BJ (cell line): ENCODE measurements around the gene ZC3H11A. TPM values are rescaled to one million over a fixed set of nuclear protein-coding genes. Genes with fewer than 3 reads are reported as not detected.

Experiments used
- CTCF ChIA-PET: fragments of 350-600 bp; formaldehyde crosslinking; extraction: SDS; loops from one replicate; lab custom pipeline; 2021; ENCODE audit warnings: antibody characterized with exemption, inconsistent platforms; lab: Yijun Ruan, JAX
- POLR2A ChIA-PET: fragments of 300-600 bp; sonication (Branson Sonifier 250); formaldehyde crosslinking; extraction: SDS; loops from one replicate; lab custom pipeline; 2021; ENCODE audit warnings: antibody characterized with exemption; lab: Charles Lee
- DNase-seq: peaks from one replicate; pipeline ENCODE4 v3.0.0-alpha.2; 2011; ENCODE audit warnings: low read depth
- H3K27me3 ChIP-seq: 2 replicates; pipeline ENCODE4 v1.6.0; 2011; ENCODE audit warnings: low read length; ENCODE audit not compliant: control insufficient read depth, insufficient read depth
- H3K36me3 ChIP-seq: 2 replicates; pipeline ENCODE4 v1.5.1; 2011; ENCODE audit warnings: low read length; ENCODE audit not compliant: control insufficient read depth, insufficient read depth
- H3K4me3 ChIP-seq: 2 replicates; pipeline ENCODE4 v1.5.1; 2011; ENCODE audit warnings: low read depth, mild to moderate bottlenecking, control low read depth, low read length
- polyA plus RNA-seq: library from polyadenylated mRNA; depleted of rRNA; stranded (reverse); fragments of >200 nt; gene quantifications from 2 replicates; pipeline ENCODE4 v1.2.3, GENCODE V29; 2011
- TF ChIP-seq, protein P1 (sequence below): IDR thresholded peaks from 2 replicates; pipeline ENCODE4 v1.5.1; 2011; ENCODE audit warnings: low read depth, mild to moderate bottlenecking, control low read depth, inconsistent platforms, low read length, moderate library complexity; ENCODE audit not compliant: insufficient read depth

Gene ZC3H11A
- polyA plus RNA-seq, 1 experiment = 55.2 TPM

- POLR2A ChIA-PET = no interaction called here
- CTCF ChIA-PET = no interaction called here
- DNase-seq = no peak
- no peaks in the 10 kb centered on the region for H3K27me3 ChIP-seq
- TF ChIP-seq, protein P1, sequence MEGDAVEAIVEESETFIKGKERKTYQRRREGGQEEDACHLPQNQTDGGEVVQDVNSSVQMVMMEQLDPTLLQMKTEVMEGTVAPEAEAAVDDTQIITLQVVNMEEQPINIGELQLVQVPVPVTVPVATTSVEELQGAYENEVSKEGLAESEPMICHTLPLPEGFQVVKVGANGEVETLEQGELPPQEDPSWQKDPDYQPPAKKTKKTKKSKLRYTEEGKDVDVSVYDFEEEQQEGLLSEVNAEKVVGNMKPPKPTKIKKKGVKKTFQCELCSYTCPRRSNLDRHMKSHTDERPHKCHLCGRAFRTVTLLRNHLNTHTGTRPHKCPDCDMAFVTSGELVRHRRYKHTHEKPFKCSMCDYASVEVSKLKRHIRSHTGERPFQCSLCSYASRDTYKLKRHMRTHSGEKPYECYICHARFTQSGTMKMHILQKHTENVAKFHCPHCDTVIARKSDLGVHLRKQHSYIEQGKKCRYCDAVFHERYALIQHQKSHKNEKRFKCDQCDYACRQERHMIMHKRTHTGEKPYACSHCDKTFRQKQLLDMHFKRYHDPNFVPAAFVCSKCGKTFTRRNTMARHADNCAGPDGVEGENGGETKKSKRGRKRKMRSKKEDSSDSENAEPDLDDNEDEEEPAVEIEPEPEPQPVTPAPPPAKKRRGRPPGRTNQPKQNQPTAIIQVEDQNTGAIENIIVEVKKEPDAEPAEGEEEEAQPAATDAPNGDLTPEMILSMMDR = no peak
- peaks cover 3% of the 10 kb centered on the region; the same call in 1 of the 2 replicates for H3K36me3 ChIP-seq
- peak overlapping the region; percentile 86 for H3K4me3 ChIP-seq
Measured at GRCh38 chr1:203796236-203796605, 798 bp downstream of the ZC3H11A start.

DNA sequence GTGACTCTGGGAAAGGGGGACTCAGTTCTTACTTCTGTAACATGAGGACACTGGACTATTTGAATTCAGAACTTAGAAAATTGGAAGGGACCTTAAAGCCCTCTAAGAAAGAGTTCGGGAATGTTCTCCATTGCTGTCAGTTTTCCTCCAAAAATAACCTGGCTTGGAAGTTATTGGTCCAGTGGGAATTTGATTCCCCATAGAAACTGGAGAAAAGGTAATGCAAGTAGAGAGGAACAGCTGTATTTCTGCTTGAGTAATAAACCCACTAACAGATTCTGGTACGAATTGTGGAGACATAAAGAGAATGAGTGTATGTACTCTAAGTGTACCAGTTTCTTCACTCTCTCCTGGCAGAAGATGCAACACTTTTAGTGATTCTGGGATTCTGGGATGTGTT is 1.8 kb downstream of the ZC3H11A start:
- TF ChIP-seq, protein P1 = no peak
- Histone ChIP-seq H3K27me3 (no peaks in the 10 kb centered on the region), H3K36me3 (peaks cover 3% of the 10 kb centered on the region; the same call in 1 of the 2 replicates), H3K4me3 (peak overlapping the region; percentile 86)
- POLR2A ChIA-PET = interaction anchor here (0.8 kb wide), 1 partner anchor 10 kb away, joined by 4 read pairs; no protein-coding TSS in a partner anchor
- CTCF ChIA-PET = interaction anchor here (0.7 to 1.1 kb wide), 3 partner anchors 13 to 292 kb away, joined by 3 read pairs; no protein-coding TSS in a partner anchor
- DNase-seq = no peak

DNA sequence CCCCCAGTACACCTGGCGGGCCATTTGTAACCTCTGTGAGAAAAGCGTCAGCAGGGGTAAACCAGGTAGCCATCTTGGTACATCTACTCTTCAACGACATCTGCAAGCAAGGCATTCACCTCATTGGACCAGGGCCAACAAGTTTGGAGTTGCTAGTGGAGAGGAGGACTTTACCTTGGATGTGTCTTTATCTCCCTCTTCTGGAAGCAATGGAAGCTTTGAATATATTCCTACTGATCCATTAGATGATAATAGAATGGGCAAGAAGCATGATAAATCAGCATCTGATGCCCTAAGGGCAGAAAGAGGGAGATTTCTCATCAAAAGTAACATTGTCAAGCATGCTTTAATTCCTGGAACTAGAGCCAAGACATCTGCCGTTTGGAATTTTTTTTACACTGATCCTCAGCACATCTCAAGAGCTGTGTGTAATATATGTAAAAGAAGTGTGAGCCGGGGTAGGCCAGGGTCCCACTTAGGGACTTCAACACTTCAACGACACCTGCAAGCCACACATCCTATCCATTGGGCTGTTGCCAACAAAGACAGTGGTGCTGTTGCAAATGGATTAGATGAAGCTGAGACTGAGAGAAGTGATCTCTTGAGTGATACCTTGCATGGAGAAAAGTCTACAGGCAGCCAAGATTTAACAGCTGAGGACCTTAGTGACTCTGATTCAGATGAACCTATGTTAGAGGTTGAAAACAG is 2.7 kb downstream of the ZC3H11A start:
- H3K27me3 ChIP-seq = no peaks in the 10 kb centered on the region
- H3K4me3 ChIP-seq = no peak overlapping the region
- ChIA-PET POLR2A (interaction anchor here (1.0 kb wide), 1 partner anchor 9 kb away, joined by 6 read pairs; no protein-coding TSS in a partner anchor), CTCF (no interaction called here)
- TF ChIP-seq, protein P1 = peak; percentile 26; the same call in 1 of the 2 replicates
- no peak for DNase-seq
- H3K36me3 ChIP-seq = peaks cover 3% of the 10 kb centered on the region; the same call in 1 of the 2 replicates

- no peaks in the 10 kb centered on the region for H3K27me3 ChIP-seq
- no peak overlapping the region for H3K4me3 ChIP-seq
- CTCF ChIA-PET = interaction anchor here (0.6 to 1.6 kb wide), 2 partner anchors 61 to 459 kb away, joined by 3 to 4 read pairs; no protein-coding TSS in a partner anchor
- POLR2A ChIA-PET = no interaction called here
- H3K36me3 ChIP-seq = peaks cover 3% of the 10 kb centered on the region; the same call in 1 of the 2 replicates
- DNase-seq = no peak
- TF ChIP-seq, protein P1 = no peak
Measured at GRCh38 chr1:203799157-203799556, 3.7 kb downstream of the ZC3H11A start.

DNA sequence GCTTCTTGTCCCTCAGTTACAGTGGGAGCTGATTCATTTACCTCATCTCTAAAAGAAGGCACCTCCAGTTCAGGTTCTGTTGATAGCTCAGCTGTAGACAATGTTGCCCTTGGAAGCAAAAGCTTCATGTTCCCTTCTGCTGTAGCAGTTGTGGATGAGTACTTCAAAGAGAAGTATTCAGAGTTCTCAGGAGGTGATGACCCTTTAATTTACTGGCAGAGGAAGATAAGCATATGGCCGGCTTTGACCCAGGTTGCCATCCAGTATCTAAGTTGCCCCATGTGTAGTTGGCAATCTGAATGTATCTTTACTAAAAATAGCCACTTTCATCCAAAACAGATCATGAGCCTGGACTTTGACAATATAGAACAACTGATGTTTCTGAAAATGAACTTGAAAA is 4.5 kb downstream of the ZC3H11A start:
- no peak for DNase-seq
- TF ChIP-seq, protein P1 = no peak
- POLR2A ChIA-PET = no interaction called here
- peaks cover 3% of the 10 kb centered on the region; the same call in 1 of the 2 replicates for H3K36me3 ChIP-seq
- no peaks in the 10 kb centered on the region for H3K27me3 ChIP-seq
- CTCF ChIA-PET = interaction anchor here (1.6 kb wide), 1 partner anchor 459 kb away, joined by 4 read pairs; no protein-coding TSS in a partner anchor
- H3K4me3 ChIP-seq = no peak overlapping the region
